ENCODE data around the gene PEX6.

PEX6 gene

GRCh38 chr6:42966571-42966970, 12.4 kb downstream of the PEX6 start:
- FAIRE-seq (no peak), DNase-seq (ENCODE audit: insufficient read length, low spot score) (no peak)
- TF ChIP-seq CTCF (IDR thresholded peaks at IDR 0.05; ENCODE audit: insufficient read depth, missing control alignments), result no peak

GRCh38 chr6:42963855-42964605, 15.0 kb downstream of the PEX6 start:
- peak; percentile 53 for TF ChIP-seq CTCF (IDR thresholded peaks at IDR 0.05; ENCODE audit: insufficient read depth, missing control alignments)

DNA sequence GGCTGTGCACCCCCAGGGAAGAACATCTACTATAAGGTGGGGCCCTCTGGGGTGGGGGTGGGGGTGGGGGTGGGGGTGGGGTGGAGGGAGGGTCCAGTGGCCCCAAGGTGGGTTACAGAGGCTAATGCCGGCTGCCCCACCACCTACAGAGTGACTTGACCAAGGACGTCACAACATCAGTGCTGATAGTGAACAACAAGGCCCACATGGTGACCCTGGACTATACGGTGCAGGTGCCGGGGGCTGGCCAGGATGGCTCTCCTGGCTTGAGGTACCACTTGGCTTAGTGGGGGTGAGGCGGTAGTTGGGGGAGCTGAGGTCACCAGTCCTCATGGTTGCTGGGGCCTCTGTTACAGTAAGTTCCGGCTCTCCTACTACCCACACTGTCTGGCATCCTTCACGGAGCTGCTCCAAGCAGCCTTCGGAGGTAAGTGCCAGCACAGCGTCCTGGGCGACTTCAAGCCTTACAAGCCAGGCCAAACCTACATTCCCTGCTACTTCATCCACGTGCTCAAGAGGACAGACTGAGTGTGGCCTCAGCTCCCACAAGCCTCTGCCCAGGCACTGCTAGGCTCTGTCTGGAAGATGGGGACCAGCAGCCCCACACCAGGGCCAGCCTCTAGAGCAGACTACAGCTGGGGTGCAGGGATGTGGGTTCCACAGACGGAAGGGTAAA, 15.7 kb downstream of the PEX6 start:
- DNase-seq (ENCODE audit: insufficient read length, low spot score) (no peak), FAIRE-seq (no peak)
- no peak for TF ChIP-seq CTCF (IDR thresholded peaks at IDR 0.05; ENCODE audit: insufficient read depth, missing control alignments)

More at GRCh38 chr6:42963855-42964605, 15.0 kb downstream of the PEX6 start:
- FAIRE-seq (no peak), DNase-seq (ENCODE audit: insufficient read length, low spot score) (peak; percentile 50)

DNA sequence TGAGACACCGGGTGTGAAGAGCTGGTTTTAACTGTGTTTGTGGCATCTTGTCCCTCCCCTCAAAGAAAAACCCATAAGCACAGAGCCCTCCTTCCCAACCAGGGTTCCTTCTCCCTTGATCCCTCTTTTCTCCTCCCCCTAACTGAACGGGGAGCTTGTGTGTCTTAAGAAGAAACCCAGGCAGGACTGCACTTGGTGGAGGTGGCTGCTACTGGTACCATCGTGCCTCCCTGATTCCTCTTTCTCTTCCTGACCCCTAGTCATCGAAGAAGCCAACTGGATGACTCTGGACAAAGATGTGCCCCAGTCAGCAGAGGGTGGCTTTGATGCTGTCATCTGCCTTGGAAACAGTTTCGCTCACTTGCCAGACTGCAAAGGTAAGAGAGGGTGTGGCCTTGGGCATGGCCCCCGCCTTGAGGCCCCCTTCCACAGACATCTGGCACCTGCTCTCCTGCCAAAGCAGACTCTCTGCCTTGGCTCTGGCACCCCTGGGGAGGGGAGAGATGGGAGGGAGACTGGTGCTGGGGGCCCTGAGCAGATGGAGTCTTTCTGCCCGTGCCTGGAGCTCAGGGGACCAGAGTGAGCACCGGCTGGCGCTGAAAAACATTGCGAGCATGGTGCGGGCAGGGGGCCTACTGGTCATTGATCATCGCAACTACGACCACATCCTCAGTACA, 16.3 kb downstream of the PEX6 start:
- DNase-seq (ENCODE audit: insufficient read length, low spot score) (no peak), FAIRE-seq (no peak)
- no peak for TF ChIP-seq CTCF (IDR thresholded peaks at IDR 0.05; ENCODE audit: insufficient read depth, missing control alignments)

- DNase-seq (ENCODE audit: insufficient read length, low spot score) (no peak), FAIRE-seq (no peak)
- TF ChIP-seq CTCF (IDR thresholded peaks at IDR 0.05; ENCODE audit: insufficient read depth, missing control alignments), result no peak
Observed at GRCh38 chr6:42962096-42962495, 16.9 kb downstream of the PEX6 start.

DNA sequence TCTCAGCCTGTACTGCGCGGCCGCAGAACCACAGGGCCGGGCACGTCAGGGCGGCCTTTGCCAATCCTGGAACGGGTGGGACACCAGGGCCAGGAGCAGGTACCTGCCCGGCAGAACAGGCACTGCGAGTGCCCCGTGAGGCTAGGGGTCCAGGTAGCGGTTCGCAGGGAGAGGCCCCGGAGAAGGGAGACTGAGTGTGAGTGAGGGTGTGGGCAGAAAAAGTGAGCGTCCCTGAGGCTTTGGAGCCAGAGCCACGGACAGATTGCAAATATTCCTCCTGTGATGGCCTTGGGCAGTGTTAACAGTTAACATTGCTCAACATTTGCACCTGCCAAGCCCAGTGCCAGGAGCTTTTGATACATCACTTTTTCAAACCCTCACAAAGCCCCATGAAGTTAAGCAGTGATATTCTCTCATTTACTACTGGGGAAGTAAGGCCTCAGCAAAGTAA, 17.9 kb downstream of the PEX6 start:
- FAIRE-seq (no peak), DNase-seq (ENCODE audit: insufficient read length, low spot score) (no peak)
- no peak for TF ChIP-seq CTCF (IDR thresholded peaks at IDR 0.05; ENCODE audit: insufficient read depth, missing control alignments)
